Measurements from ENCODE around the gene CDH4. TPM values are rescaled to one million over a fixed set of nuclear protein-coding genes. Genes with fewer than 3 reads are reported as not detected.
A peak's percentile ranks its signal among the peaks of the same experiment; 100 is the strongest.

CDH4 gene
- total and polyA plus RNA-seq, 2 donors from 2014 or later: 1.1 TPM; not detected in 1

DNA sequence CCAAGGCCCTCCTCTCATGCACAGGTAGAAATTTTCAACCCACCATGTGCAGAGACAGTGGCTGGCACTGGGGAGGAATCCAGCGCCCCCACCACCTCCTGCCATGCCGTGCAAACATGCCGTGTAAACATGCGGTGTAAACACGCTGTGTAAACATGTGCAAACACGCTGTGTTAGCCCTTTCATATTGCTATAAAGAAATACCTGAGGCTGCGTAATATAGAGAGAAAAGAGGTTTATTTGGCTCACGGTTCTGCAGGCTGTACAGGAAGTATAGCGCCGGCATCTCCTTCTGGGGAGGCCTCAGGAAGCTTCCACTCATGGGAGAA, 595.3 kb downstream of the CDH4 start:
- no peaks in the 10 kb centered on the region for H3K4me1 ChIP-seq (ENCODE audit: control insufficient read depth in 2 of 3, insufficient read depth in 2 of 3, low read depth in 1 of 3, low read length in 3 of 3)
- H3K36me3 ChIP-seq (ENCODE audit: control insufficient read depth in 2 of 3, insufficient read depth in 3 of 3, low read length in 3 of 3): no peaks in the 10 kb centered on the region
- DNase-seq: peak in 1 of 5 donors; percentile 18
- H3K27me3 ChIP-seq (ENCODE audit: control insufficient read depth, insufficient read depth, low read length): no peaks in the 10 kb centered on the region
- TF ChIP-seq, protein P1, sequence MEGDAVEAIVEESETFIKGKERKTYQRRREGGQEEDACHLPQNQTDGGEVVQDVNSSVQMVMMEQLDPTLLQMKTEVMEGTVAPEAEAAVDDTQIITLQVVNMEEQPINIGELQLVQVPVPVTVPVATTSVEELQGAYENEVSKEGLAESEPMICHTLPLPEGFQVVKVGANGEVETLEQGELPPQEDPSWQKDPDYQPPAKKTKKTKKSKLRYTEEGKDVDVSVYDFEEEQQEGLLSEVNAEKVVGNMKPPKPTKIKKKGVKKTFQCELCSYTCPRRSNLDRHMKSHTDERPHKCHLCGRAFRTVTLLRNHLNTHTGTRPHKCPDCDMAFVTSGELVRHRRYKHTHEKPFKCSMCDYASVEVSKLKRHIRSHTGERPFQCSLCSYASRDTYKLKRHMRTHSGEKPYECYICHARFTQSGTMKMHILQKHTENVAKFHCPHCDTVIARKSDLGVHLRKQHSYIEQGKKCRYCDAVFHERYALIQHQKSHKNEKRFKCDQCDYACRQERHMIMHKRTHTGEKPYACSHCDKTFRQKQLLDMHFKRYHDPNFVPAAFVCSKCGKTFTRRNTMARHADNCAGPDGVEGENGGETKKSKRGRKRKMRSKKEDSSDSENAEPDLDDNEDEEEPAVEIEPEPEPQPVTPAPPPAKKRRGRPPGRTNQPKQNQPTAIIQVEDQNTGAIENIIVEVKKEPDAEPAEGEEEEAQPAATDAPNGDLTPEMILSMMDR (IDR thresholded peaks at IDR 0.05; ENCODE audit: borderline replicate concordance, extremely low read depth, insufficient read depth): no peak
- H3K27ac ChIP-seq (ENCODE audit: low read depth in 2 of 2, low read length in 2 of 2): no peak overlapping the region
- no peaks in the 10 kb centered on the region for H3K9me3 ChIP-seq (ENCODE audit: control insufficient read depth in 2 of 3, insufficient read depth in 1 of 3, low read length in 3 of 3)
- H3K4me3 ChIP-seq (ENCODE audit: low read length in 3 of 3): no peak overlapping the region
- intact Hi-C loops (cut with DNase I): no loop called here
- FAIRE-seq: no peak
- no peak overlapping the region for H3K9ac ChIP-seq (ENCODE audit: low read length in 3 of 3)

DNA sequence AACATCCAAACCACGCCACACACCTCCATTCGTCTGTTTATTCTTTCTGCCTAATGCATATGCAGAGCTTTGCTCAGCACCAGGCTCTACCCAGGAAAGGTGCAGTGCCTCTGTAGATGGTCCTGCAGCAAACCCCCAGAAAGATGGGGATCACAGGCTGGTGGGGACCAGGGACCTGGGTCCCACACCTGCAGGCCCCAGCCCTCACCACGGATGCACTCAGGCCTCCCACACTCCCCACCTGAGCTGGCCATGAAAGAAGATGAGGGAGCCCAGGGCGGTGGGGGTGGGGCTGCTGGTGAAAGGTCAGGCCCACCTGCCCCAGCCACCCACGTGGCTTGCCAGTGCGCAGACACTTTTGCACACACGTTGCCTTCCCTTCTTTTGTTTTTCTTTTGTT, 595.9 kb downstream of the CDH4 start:
- TF ChIP-seq, protein P1 (IDR thresholded peaks at IDR 0.05; ENCODE audit: borderline replicate concordance, extremely low read depth, insufficient read depth): no peak
- Histone ChIP-seq H3K4me3 (ENCODE audit: low read length in 3 of 3) (no peak overlapping the region), H3K4me1 (ENCODE audit: control insufficient read depth in 2 of 3, insufficient read depth in 2 of 3, low read depth in 1 of 3, low read length in 3 of 3) (no peaks in the 10 kb centered on the region), H3K27ac (ENCODE audit: low read depth in 2 of 2, low read length in 2 of 2) (no peak overlapping the region), H3K27me3 (ENCODE audit: control insufficient read depth, insufficient read depth, low read length) (no peaks in the 10 kb centered on the region), H3K36me3 (ENCODE audit: control insufficient read depth in 2 of 3, insufficient read depth in 3 of 3, low read length in 3 of 3) (no peaks in the 10 kb centered on the region), H3K9ac (ENCODE audit: low read length in 3 of 3) (no peak overlapping the region), H3K9me3 (ENCODE audit: control insufficient read depth in 2 of 3, insufficient read depth in 1 of 3, low read length in 3 of 3) (no peaks in the 10 kb centered on the region)
- DNase-seq (peak in 1 of 5 donors; percentile 27), FAIRE-seq (no peak)
- intact Hi-C loops (cut with DNase I): no loop called here

DNA sequence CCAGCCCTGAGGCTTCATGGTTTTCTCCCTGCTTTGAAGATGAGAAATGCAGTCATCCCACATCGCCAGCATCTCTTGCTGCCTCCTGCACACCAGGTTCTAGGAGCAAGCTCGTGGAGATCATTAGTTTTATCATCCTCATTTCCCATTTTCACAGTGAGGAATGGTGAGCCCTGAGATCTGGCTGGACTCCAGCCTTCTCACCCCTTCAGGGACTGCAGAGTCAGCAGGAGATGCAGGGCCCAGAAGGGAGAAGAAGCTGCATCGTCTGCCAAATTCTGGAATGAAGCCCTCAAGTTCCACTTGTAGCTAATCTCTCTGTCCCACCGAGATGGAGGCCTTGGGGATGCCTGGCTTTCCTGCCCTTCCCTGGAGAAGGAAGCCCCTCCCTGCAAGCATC, 596.8 kb downstream of the CDH4 start:
- FAIRE-seq (no peak), DNase-seq (no peak)
- Histone ChIP-seq H3K36me3 (ENCODE audit: control insufficient read depth in 2 of 3, insufficient read depth in 3 of 3, low read length in 3 of 3) (no peaks in the 10 kb centered on the region), H3K4me3 (ENCODE audit: low read length in 3 of 3) (no peak overlapping the region), H3K27me3 (ENCODE audit: control insufficient read depth, insufficient read depth, low read length) (no peaks in the 10 kb centered on the region), H3K4me1 (ENCODE audit: control insufficient read depth in 2 of 3, insufficient read depth in 2 of 3, low read depth in 1 of 3, low read length in 3 of 3) (no peaks in the 10 kb centered on the region), H3K9me3 (ENCODE audit: control insufficient read depth in 2 of 3, insufficient read depth in 1 of 3, low read length in 3 of 3) (no peaks in the 10 kb centered on the region), H3K27ac (ENCODE audit: low read depth in 2 of 2, low read length in 2 of 2) (no peak overlapping the region), H3K9ac (ENCODE audit: low read length in 3 of 3) (no peak overlapping the region)
- TF ChIP-seq, protein P1 (IDR thresholded peaks at IDR 0.05; ENCODE audit: borderline replicate concordance, extremely low read depth, insufficient read depth): no peak
- intact Hi-C loops (cut with DNase I): no loop called here

DNA sequence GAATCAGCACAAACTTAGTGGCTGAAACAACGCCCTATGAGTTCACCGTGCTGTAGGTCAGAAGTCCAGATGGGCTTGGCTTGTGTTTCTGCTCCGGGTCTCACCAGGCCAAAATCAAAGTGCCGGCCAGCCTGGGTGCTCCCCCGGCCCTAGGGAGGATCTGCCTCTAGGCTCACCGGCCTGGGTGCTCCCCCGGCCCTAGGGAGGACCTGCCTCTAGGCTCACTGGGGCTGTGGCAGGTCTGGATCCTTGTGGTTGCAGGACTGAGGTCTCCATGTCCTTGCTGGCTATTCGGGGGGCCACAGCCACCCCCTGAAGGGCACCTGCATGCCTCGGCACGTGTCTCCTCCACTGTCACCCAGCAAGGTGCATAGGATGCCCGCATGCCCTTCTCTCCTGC, 597.3 kb downstream of the CDH4 start:
- TF ChIP-seq, protein P1 (IDR thresholded peaks at IDR 0.05; ENCODE audit: borderline replicate concordance, extremely low read depth, insufficient read depth): no peak
- Histone ChIP-seq H3K27ac (ENCODE audit: low read depth in 2 of 2, low read length in 2 of 2) (no peak overlapping the region), H3K27me3 (ENCODE audit: control insufficient read depth, insufficient read depth, low read length) (no peaks in the 10 kb centered on the region), H3K36me3 (ENCODE audit: control insufficient read depth in 2 of 3, insufficient read depth in 3 of 3, low read length in 3 of 3) (no peaks in the 10 kb centered on the region), H3K9ac (ENCODE audit: low read length in 3 of 3) (no peak overlapping the region), H3K4me3 (ENCODE audit: low read length in 3 of 3) (no peak overlapping the region), H3K9me3 (ENCODE audit: control insufficient read depth in 2 of 3, insufficient read depth in 1 of 3, low read length in 3 of 3) (no peaks in the 10 kb centered on the region), H3K4me1 (ENCODE audit: control insufficient read depth in 2 of 3, insufficient read depth in 2 of 3, low read depth in 1 of 3, low read length in 3 of 3) (no peaks in the 10 kb centered on the region)
- DNase-seq (peak in 1 of 5 donors; percentile 39), FAIRE-seq (no peak)
- intact Hi-C loops (cut with DNase I): no loop called here

Data from kidney (tissue), 14 donors.